ENCODE measurements around the gene MINDY4.

DNA sequence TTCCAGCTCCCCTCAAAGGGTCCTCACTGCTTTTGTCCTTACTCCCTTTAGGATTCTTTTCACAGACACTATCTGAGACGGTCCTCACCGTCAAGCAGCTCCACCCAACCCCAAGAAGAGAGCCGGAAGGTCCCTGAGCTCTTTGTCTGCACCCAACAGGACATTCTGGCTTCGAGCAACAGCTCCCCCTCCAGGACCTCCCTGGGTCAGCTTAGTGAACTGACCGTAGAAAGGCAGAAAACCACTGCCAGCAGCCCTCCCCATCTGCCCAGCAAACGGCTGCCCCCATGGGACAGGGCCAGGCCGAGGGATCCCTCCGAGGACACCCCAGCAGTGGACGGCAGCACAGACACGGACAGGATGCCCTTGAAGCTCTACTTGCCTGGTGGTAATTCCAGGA, 19.9 kb downstream of the MINDY4 start:
- TF ChIP-seq TAF1 (IDR thresholded peaks at IDR 0.05; ENCODE audit: low read depth) (no peak), NFIC (IDR thresholded peaks at IDR 0.05) (no peak), CREB1 (IDR thresholded peaks at IDR 0.05; ENCODE audit: low read depth) (no peak), YY1 (IDR thresholded peaks at IDR 0.05; ENCODE audit: low read depth) (no peak), RAD21 (IDR thresholded peaks at IDR 0.05; ENCODE audit: low read depth) (no peak), TCF12 (IDR thresholded peaks at IDR 0.05; ENCODE audit: low read depth) (no peak), REST (IDR thresholded peaks at IDR 0.05; ENCODE audit: low read depth) (no peak), TEAD4 (IDR thresholded peaks at IDR 0.05) (no peak), ZBTB7A (IDR thresholded peaks at IDR 0.05; ENCODE audit: low read depth) (no peak), EP300 (IDR thresholded peaks at IDR 0.05; ENCODE audit: borderline replicate concordance) (no peak), FOXM1 (IDR thresholded peaks at IDR 0.05; ENCODE audit: borderline replicate concordance, low read depth) (no peak)
